KOPT-K1 (cell line): ENCODE data around the gene TFPI2.
"Not testable (repeated sequence)": the region's sequence is repeated elsewhere in the genome, so short reads cannot be mapped to it uniquely, and the experiment has no call there.

Experiments
- H3K27ac ChIP-seq: fragments of 200-600 bp; sonication (generic); 2 replicates; pipeline ENCODE4 v1.5.1; 2016; ENCODE audit warnings: antibody characterized with exemption, mild to moderate bottlenecking, low read depth, low read length; ENCODE audit not compliant: poor library complexity, severe bottlenecking
- H3K36me3 ChIP-seq: fragments of 200-600 bp; sonication (generic); 2 replicates; pipeline ENCODE4 v1.5.1; 2017; ENCODE audit warnings: antibody characterized with exemption, mild to moderate bottlenecking, low read length, moderate library complexity; ENCODE audit not compliant: insufficient read depth
- H3K9me3 ChIP-seq: fragments of 200-600 bp; sonication (generic); 2 replicates; pipeline ENCODE4 v1.5.1; 2017; ENCODE audit warnings: antibody characterized with exemption, low read length, mild to moderate bottlenecking; ENCODE audit not compliant: insufficient read depth, poor library complexity, severe bottlenecking

TFPI2 gene, protein sequence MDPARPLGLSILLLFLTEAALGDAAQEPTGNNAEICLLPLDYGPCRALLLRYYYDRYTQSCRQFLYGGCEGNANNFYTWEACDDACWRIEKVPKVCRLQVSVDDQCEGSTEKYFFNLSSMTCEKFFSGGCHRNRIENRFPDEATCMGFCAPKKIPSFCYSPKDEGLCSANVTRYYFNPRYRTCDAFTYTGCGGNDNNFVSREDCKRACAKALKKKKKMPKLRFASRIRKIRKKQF

DNA sequence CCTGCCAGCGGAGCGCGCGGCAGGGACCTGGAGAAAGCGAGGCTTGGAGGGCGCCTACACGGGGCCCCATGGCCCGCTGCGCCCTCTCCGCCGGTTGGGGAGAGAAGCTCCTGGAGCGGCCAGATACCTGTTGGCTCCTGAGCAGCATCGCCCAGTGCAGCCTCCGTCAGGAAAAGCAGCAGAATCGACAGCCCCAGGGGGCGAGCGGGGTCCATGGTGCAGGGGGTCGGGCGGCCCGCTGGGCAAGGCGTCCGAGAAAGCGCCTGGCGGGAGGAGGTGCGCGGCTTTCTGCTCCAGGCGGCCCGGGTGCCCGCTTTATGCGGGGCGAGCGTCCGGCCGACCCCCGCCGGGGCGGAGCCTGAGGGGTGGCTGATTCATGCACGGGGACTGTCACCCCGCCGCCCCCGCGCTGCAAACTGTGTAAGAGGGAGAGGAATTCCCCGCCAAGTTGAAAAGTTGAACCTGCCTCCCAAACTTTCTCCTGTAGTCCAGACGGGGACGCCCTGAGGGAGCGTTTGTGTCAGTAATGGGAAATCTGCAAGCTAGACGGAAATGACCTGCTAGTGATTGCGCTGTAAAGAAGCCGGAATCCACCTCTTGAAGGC lies at the start of gene TFPI2:
TSS of gene TFPI2 (minus strand) at position 290 of the 605 bp plus-strand sequence. CDS start at position 215, 75 bp downstream.
- no peaks in the 10 kb centered on the region for H3K36me3 ChIP-seq
- no peaks in the 10 kb centered on the region for H3K9me3 ChIP-seq
- no peak within 1 kb of the TSS for H3K27ac ChIP-seq

- no peaks in the 10 kb centered on the region for H3K9me3 ChIP-seq
- H3K27ac ChIP-seq = no peak overlapping the region
- H3K36me3 ChIP-seq = no peaks in the 10 kb centered on the region
Observed at GRCh38 chr7:93938293-93938692, 47.7 kb upstream of the TFPI2 start.

GRCh38 chr7:93937818-93938217 lies 47.3 kb upstream of the TFPI2 start:
- Histone ChIP-seq H3K36me3 (no peaks in the 10 kb centered on the region), H3K27ac (no peak overlapping the region)

GRCh38 chr7:93935102-93935501 lies 44.5 kb upstream of the TFPI2 start:
- Histone ChIP-seq H3K9me3 (no peaks in the 10 kb centered on the region), H3K27ac (no peak overlapping the region), H3K36me3 (no peaks in the 10 kb centered on the region)

More at GRCh38 chr7:93937818-93938217, 47.3 kb upstream of the TFPI2 start:
- no peaks in the 10 kb centered on the region for H3K9me3 ChIP-seq

DNA sequence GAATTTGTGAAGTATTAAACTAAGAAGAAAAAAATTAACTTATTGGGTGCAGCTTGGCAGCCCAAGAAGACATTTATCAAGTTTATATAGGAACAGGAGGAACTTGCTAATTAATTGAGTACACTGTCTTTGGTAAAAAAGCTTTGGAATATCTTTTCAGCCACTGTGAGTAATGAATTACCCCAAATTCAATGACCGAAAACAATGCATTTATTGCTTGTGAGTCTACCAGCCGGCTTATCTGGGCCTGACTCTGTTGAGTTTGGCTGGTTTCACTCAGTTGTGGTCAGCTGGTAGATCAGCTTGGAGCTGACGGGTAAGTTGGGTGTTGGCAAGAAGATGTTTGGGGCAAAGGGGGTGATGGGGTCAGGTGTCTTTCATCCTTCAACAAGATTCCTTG lies 42.6 kb upstream of the TFPI2 start:
- Histone ChIP-seq H3K36me3 (no peaks in the 10 kb centered on the region), H3K27ac (no peak overlapping the region), H3K9me3 (no peaks in the 10 kb centered on the region)

GRCh38 chr7:93931655-93932054 lies 41.1 kb upstream of the TFPI2 start:
- Histone ChIP-seq H3K9me3 (no peaks in the 10 kb centered on the region), H3K27ac (no peak overlapping the region), H3K36me3 (no peaks in the 10 kb centered on the region)

- Histone ChIP-seq H3K9me3 (no peaks in the 10 kb centered on the region), H3K27ac (no peak overlapping the region), H3K36me3 (no peaks in the 10 kb centered on the region)
Observed at GRCh38 chr7:93927585-93927984, 37.0 kb upstream of the TFPI2 start.

DNA sequence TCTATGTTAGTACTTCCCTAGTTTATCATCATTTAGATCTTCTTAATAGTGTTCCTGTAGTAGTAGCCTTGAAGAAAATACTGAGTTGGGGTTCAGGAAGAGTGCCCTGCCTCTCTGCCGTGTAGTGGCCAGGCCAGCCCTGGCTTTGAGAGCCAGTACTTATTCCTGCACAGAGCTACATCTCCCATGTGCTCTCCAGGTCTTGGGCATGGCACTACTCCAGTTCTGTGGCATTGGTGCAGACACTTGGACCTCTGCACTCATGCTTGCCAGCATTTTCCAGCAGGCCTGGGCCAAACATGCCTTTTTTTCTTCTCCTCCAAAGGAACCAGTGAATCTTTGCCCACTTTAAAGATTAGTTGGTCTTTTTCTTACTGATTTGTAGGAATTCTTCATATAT lies 36.2 kb upstream of the TFPI2 start:
- no peaks in the 10 kb centered on the region for H3K9me3 ChIP-seq
- H3K27ac ChIP-seq = no peak overlapping the region
- H3K36me3 ChIP-seq = no peaks in the 10 kb centered on the region

DNA sequence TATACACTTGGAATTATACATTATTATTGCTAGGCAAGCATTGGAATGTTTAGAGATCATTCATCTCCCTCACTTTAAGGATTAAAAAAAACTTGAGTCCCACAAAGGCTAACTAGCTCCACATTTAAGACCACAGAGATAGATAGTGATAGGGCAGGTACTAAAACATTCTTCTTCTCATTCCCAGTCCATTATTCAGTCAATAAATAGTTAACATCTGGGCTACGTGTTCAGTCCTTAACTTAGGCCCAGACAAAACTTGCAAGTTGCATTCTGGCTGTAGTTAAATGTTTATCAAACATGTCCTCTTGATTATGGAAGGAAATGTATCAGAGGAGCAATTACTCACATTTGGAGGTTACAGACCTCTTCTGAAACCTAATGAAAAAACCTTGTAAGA lies 33.4 kb upstream of the TFPI2 start:
- no peak overlapping the region for H3K27ac ChIP-seq
- H3K9me3 ChIP-seq = no peaks in the 10 kb centered on the region
- no peaks in the 10 kb centered on the region for H3K36me3 ChIP-seq

- H3K36me3 ChIP-seq = no peaks in the 10 kb centered on the region
- H3K9me3 ChIP-seq = no peaks in the 10 kb centered on the region
- H3K27ac ChIP-seq = no peak overlapping the region
Observed at GRCh38 chr7:93923296-93923695, 32.7 kb upstream of the TFPI2 start.

GRCh38 chr7:93921607-93922566 lies 31.3 kb upstream of the TFPI2 start, which contains the start of gene GNG11:
TSS of gene GNG11 (plus strand) at chr7:93921735. CDS start at chr7:93922138, 403 bp downstream.
- H3K27ac ChIP-seq = no peak within 1 kb of the TSS
- H3K9me3 ChIP-seq = no peaks in the 10 kb centered on the region
- no peaks in the 10 kb centered on the region for H3K36me3 ChIP-seq

GRCh38 chr7:93921186-93921585 lies 30.6 kb upstream of the TFPI2 start:
- H3K27ac ChIP-seq = no peak overlapping the region
- no peaks in the 10 kb centered on the region for H3K9me3 ChIP-seq
- H3K36me3 ChIP-seq = no peaks in the 10 kb centered on the region

- Histone ChIP-seq H3K27ac (no peak overlapping the region), H3K36me3 (no peaks in the 10 kb centered on the region)
Observed at GRCh38 chr7:93920496-93921182, 30.1 kb upstream of the TFPI2 start.

DNA sequence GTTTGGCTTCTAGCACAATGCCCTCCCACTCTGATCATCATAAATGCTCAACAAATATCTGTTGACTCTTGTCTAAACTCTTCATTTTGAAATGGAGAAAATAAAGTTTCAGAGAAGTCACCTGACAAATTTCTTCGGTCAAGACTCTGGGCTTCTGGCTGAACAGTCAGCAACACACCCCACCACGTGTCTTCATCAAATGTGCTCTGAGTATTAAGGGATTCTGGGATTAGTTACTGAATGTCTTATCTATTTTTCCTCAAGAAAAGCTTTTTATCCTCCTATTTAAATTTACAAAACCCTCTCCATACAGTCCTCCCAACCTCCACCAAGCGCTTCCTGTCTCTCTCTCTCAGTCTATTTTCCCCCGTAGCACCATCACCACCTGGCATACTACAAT lies 25.8 kb upstream of the TFPI2 start:
- H3K27ac ChIP-seq, H3K36me3 ChIP-seq, H3K9me3 ChIP-seq: not testable (repeated sequence)

More at GRCh38 chr7:93920496-93921182, 30.1 kb upstream of the TFPI2 start:
- no peaks in the 10 kb centered on the region for H3K9me3 ChIP-seq

GRCh38 chr7:93915888-93916287 lies 25.3 kb upstream of the TFPI2 start:
- H3K9me3 ChIP-seq, H3K27ac ChIP-seq, H3K36me3 ChIP-seq: not testable (repeated sequence)
